KMS-11 (cell line): ENCODE measurements around the gene SPOCK2.

Experiments used
- H2AFZ ChIP-seq: fragments of 200-600 bp; sonication (generic); 2 replicates; pipeline ENCODE4 v1.6.1; 2016; ENCODE audit warnings: antibody characterized with exemption, mixed run types, low read depth
- H3K27ac ChIP-seq: fragments of 200-600 bp; sonication (generic); 2 replicates; pipeline ENCODE4 v1.6.1; 2016; ENCODE audit warnings: mild to moderate bottlenecking, mixed run types
- H3K27me3 ChIP-seq: fragments of 200-600 bp; sonication (generic); 2 replicates; pipeline ENCODE4 v1.6.1; 2017; ENCODE audit warnings: mild to moderate bottlenecking, low read depth, mixed run types, moderate library complexity; ENCODE audit not compliant: insufficient read depth
- H3K36me3 ChIP-seq: fragments of 200-600 bp; sonication (generic); 2 replicates; pipeline ENCODE4 v1.6.1; 2017; ENCODE audit warnings: mild to moderate bottlenecking, mixed run types; ENCODE audit not compliant: insufficient read depth
- H3K4me1 ChIP-seq: fragments of 200-600 bp; sonication (generic); 2 replicates; pipeline ENCODE4 v1.6.1; 2016; ENCODE audit warnings: mild to moderate bottlenecking, low read depth, mixed run types; ENCODE audit not compliant: poor library complexity, severe bottlenecking
- H3K4me2 ChIP-seq: fragments of 200-600 bp; sonication (generic); 2 replicates; pipeline ENCODE4 v1.7.0; 2016; ENCODE audit warnings: mild to moderate bottlenecking, mixed run types
- H3K4me3 ChIP-seq: fragments of 200-600 bp; sonication (generic); IDR thresholded peaks from 2 replicates; pipeline ENCODE4 v1.6.1; 2017; ENCODE audit warnings: low read depth, low read length, mixed read lengths; ENCODE audit not compliant: insufficient read depth
- H3K79me2 ChIP-seq: fragments of 200-600 bp; sonication (generic); 2 replicates; pipeline ENCODE4 v1.6.1; 2016; ENCODE audit warnings: low read depth, mixed run types; ENCODE audit not compliant: insufficient read depth
- H3K9ac ChIP-seq: fragments of 200-600 bp; sonication (generic); 2 replicates; pipeline ENCODE4 v1.6.1; 2016; ENCODE audit warnings: mild to moderate bottlenecking, mixed run types
- H4K20me1 ChIP-seq: fragments of 200-600 bp; sonication (generic); 2 replicates; pipeline ENCODE4 v1.6.1; 2016; ENCODE audit warnings: mild to moderate bottlenecking, mixed run types; ENCODE audit not compliant: insufficient read depth
- TF ChIP-seq, protein P1 (sequence below): fragments of 200-600 bp; sonication (generic); conservative IDR thresholded peaks from 2 replicates; pipeline ENCODE4 v1.6.1; 2017; ENCODE audit warnings: low read depth, mild to moderate bottlenecking, antibody characterized with exemption, low read length, moderate library complexity, mixed read lengths

The SPOCK2 gene

DNA sequence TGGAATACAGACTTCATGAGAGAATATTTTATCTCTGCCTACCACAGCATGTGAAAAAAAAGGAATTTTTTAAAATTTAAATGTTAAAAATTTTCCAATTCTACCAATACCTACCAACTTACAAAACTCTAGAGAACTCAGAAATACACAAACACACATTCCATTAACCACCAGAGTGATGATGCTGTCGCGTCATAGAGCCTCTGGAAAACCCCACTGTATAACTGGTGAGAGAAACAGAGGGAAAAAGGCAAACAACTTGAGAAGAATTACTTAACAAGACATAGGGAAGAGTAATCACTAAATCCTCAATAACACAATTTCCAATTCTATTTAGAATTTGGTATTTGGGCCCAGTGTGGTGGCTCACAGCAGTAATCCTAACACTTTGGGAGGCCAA is 6.2 kb upstream of the SPOCK2 start:
- Histone ChIP-seq H3K36me3 (no peaks in the 10 kb centered on the region; the same call in 1 of the 2 replicates), H3K4me3 (no peak overlapping the region), H3K4me1 (no peaks in the 10 kb centered on the region), H2AFZ (no peak overlapping the region), H3K9ac (no peak overlapping the region), H3K4me2 (no peak overlapping the region), H4K20me1 (no peaks in the 10 kb centered on the region), H3K27ac (no peak overlapping the region), H3K79me2 (no peaks in the 10 kb centered on the region), H3K27me3 (no peaks in the 10 kb centered on the region)
- TF ChIP-seq, protein P1, sequence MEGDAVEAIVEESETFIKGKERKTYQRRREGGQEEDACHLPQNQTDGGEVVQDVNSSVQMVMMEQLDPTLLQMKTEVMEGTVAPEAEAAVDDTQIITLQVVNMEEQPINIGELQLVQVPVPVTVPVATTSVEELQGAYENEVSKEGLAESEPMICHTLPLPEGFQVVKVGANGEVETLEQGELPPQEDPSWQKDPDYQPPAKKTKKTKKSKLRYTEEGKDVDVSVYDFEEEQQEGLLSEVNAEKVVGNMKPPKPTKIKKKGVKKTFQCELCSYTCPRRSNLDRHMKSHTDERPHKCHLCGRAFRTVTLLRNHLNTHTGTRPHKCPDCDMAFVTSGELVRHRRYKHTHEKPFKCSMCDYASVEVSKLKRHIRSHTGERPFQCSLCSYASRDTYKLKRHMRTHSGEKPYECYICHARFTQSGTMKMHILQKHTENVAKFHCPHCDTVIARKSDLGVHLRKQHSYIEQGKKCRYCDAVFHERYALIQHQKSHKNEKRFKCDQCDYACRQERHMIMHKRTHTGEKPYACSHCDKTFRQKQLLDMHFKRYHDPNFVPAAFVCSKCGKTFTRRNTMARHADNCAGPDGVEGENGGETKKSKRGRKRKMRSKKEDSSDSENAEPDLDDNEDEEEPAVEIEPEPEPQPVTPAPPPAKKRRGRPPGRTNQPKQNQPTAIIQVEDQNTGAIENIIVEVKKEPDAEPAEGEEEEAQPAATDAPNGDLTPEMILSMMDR, result no peak

DNA sequence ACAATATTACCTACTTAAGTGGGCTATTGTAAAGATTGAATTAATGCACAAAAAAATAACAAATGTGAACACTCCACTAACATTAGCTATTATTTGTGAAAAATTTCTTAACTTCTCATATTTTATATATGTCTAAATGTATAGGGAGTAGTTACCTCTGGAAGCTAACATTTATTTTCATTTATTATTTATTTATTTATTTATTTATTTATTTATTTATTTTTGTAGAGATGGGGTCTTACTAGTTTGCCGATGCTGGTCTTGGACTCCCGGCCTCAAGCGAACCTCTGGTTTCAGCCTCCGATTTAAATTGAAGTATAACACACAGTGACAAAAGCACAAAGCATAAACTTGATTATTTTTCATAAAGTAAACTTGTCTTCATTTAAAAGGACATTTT is 5.1 kb upstream of the SPOCK2 start:
- H3K79me2 ChIP-seq, result no peaks in the 10 kb centered on the region
- no peaks in the 10 kb centered on the region; the same call in 1 of the 2 replicates for H3K36me3 ChIP-seq
- H3K4me2 ChIP-seq, result no peak overlapping the region
- no peak overlapping the region for H2AFZ ChIP-seq
- no peak overlapping the region for H3K4me3 ChIP-seq
- no peaks in the 10 kb centered on the region for H3K27me3 ChIP-seq
- H4K20me1 ChIP-seq, result no peaks in the 10 kb centered on the region
- TF ChIP-seq, protein P1, result no peak
- no peak overlapping the region for H3K27ac ChIP-seq
- H3K9ac ChIP-seq, result no peak overlapping the region
- H3K4me1 ChIP-seq, result no peaks in the 10 kb centered on the region

DNA sequence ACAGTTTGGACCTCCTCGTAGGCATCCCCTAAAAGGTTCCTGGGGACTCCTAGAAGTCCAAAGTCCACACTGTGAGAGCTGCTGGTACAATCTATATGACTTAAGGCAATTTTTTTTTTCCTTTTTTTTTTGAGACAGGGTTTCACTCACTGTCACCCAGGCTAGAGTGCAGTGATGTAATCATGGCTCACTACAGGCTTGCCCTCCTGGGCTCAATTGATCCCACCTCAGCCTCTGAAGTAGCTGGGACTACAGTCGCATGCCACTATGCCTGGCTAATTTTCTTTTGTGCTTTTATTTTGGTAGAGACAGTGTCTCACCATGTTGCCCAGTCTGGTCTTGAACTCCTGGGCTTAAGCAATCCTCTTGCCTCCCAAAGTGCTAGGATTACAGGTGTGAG is 4.6 kb upstream of the SPOCK2 start:
- H3K4me2 ChIP-seq, result no peak overlapping the region
- no peak overlapping the region for H2AFZ ChIP-seq
- H3K4me1 ChIP-seq, result no peaks in the 10 kb centered on the region
- no peaks in the 10 kb centered on the region for H4K20me1 ChIP-seq
- no peak overlapping the region for H3K4me3 ChIP-seq
- no peak overlapping the region for H3K27ac ChIP-seq
- TF ChIP-seq, protein P1, result no peak
- H3K9ac ChIP-seq, result no peak overlapping the region
- no peaks in the 10 kb centered on the region for H3K79me2 ChIP-seq
- H3K27me3 ChIP-seq, result no peaks in the 10 kb centered on the region
- no peaks in the 10 kb centered on the region; the same call in 1 of the 2 replicates for H3K36me3 ChIP-seq

DNA sequence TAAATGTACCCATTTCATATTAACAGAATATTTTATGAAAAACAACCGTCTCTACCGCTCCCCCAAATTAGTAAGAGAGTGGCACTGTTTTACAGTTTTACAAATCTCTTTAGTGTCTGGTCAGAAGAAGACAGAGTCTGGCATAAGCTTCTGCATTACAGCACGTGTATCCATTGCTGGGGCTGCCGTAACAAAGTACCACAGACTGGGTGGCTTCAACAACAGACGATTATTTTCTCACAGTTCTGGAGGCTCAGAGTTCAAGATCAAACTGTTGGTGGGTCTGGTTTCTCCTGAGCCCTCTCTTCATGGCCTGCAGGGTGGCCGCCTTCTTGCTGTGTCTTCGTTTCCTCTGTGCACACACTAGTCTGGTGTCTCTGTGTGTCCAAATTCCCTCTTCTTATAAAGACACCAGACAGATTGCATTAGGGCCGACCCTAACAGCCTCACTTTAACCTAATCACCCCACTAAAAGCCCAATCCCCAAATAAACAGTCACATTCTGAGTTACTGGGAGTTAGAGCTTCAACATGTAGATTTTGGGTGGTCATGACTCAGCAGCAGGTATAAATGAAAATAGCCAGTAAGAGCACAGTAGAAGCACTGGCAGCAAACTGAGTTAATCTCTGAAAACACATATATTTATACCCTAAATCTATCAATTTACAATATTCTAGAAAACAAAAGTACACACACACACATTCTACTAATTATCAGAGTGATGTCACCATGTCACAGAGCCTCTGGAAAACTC is 4.0 kb upstream of the SPOCK2 start:
- no peak overlapping the region for H3K4me2 ChIP-seq
- no peak overlapping the region for H3K9ac ChIP-seq
- H3K4me3 ChIP-seq, result no peak overlapping the region
- TF ChIP-seq, protein P1, result no peak
- H3K27me3 ChIP-seq, result no peaks in the 10 kb centered on the region
- no peaks in the 10 kb centered on the region for H3K4me1 ChIP-seq
- H3K79me2 ChIP-seq, result no peaks in the 10 kb centered on the region
- no peak overlapping the region for H3K27ac ChIP-seq
- no peaks in the 10 kb centered on the region for H4K20me1 ChIP-seq
- H2AFZ ChIP-seq, result no peak overlapping the region
- no peaks in the 10 kb centered on the region; the same call in 1 of the 2 replicates for H3K36me3 ChIP-seq
